UCSD-AML1 (cell line): ENCODE measurements around the gene CEP170B.
"Not testable (repeated sequence)": the region's sequence is repeated elsewhere in the genome, so short reads cannot be mapped to it uniquely, and the experiment has no call there.

Experiments used
- DNase-seq: peaks from one replicate; lab custom pipeline; 2025; ENCODE audit not compliant: unreplicated experiment; lab: John Stamatoyannopoulos, UW

Gene CEP170B

DNA sequence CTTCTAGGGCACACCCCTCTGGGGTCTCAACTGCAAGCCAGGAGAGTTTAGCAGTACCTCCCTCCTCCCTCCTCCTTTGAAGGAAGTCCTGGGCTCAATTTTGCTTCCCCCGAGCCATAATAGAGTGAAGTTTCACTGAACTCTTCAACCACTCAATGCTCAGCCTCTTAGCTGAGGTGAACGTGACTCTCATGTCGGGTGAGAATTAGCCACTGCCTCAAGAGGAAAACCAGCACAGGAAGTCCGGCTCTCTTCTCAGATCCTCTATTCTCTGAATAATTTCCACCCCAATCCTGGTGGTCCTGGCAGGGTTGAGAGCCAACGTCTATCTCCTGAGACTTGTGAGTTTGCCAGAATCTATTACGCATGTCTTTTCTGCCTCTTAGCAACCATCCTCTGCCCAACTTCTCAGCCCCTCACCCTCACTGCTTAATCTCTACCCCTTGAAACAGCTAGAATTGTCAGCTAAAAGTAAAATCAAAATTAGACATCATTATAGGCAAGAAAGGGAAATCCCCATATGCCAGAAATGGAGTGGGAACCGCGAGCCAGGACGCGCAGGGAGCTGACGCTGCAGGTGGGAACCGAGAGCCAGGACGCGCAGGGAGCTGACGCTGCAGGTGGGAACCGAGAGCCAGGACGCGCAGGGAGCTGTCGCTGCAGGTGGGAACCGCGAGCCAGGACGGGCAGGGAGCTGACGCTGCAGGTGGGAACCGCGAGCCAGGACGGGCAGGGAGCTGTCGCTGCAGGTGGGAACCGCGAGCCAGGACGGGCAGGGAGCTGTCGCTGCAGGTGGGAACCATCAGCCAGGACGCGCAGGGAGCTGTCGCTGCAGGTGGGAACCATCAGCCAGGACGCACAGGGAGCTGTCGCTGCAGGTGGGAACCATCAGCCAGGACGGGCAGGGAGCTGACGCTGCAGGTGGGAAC is 39.8 kb downstream of the CEP170B start:
- DNase-seq, result not testable (repeated sequence)

DNA sequence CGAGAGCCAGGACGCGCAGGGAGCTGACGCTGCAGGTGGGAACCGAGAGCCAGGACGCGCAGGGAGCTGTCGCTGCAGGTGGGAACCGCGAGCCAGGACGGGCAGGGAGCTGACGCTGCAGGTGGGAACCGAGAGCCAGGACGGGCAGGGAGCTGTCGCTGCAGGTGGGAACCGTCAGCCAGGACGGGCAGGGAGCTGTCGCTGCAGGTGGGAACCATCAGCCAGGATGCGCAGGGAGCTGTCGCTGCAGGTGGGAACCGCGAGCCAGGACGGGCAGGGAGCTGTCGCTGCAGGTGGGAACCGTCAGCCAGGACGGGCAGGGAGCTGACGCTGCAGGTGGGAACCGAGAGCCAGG is 40.5 kb downstream of the CEP170B start:
- not testable (repeated sequence) for DNase-seq

DNA sequence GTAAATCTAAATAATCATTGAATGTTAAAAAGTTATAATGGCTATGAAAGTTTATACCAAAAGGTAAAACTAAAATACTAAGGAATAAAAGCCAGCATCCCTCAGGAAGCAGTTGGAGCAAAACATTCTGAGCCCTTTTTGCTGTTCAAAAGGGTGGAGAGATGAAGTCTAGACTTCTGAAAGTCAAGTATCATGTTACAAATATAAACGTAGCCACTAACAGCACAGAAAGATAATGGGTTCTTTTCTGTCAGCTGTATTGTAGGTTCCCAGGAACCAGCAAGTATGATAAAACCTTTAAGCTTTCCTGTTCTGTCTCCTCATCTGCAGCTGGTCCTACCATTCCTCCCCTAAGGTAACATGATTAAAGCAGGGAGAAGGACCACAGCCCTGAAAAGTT is 43.2 kb downstream of the CEP170B start:
- DNase-seq, result no peak

DNA sequence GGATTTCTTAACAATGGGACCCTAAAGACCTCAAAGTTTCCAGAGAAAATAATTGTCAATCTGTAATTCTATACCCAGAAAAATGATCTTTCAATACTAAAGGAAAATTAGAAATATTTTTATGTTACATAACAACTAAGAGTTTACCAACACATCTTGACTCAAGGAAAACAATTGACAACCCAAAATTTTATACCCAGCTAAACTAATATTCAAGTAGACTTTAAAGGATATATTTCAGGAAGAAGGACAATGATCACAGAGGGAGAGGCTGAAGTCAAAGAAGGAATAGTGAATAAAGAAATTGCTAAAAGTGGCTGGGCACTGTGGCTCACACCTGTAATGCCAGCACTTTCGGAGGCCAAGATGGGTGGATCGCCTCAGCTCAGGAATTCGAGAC is 47.0 kb downstream of the CEP170B start:
- no peak for DNase-seq

DNA sequence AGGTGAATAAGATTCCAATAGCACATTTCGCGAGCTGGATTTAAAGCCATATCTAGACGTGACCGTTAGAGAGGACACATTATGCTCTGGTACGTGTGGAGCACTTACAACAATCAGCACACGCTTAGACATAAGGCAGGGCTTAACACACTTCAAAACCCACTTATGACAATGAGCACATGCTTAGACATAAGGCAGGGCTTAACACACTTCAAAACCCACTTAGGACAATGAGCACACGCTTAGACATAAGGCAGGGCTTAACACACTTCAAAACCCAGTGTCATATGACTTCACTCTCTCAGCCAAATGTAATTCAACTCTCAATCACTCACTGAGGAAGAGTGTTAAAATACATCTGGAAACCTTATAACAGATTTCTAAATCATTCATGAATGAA is 48.4 kb downstream of the CEP170B start:
- DNase-seq, result no peak

DNA sequence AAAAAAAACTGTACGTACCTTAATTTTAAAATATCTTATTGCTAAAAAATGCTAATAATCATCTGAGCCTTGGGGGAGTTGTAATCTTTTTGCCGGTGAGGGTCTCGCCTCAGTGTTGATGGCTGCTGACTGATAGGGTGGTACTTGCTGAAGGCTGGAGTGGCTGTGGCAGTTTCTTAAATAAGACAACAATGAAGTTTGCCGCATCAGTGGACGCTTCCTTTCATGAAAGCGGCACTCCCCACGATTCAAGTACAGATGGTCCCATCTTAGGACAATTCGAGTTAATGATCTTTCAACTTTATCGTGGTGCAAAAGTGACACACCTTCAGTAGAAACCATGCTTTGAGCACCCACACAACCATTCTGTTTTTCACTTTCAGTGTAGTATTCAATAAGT is 52.0 kb downstream of the CEP170B start:
- DNase-seq, result no peak

DNA sequence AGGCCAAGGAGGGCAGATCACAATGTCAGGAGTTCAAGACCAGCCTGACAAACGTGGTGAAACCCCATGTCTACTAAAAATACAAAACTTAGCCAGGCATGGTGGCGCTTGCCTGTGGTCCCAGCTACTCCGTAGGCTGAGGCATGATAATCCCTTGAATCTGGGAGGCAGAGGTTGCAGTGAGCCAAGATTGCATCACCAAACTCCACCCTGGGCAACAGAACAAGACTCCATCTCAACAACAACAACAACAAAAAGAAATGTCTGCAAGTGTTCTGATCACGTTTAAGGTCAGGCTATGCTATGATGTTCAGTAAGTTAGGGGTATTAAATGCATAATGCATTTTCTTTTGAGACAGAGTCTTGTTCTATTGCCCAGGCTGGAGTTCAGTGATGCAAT is 52.9 kb downstream of the CEP170B start:
- no peak for DNase-seq

DNA sequence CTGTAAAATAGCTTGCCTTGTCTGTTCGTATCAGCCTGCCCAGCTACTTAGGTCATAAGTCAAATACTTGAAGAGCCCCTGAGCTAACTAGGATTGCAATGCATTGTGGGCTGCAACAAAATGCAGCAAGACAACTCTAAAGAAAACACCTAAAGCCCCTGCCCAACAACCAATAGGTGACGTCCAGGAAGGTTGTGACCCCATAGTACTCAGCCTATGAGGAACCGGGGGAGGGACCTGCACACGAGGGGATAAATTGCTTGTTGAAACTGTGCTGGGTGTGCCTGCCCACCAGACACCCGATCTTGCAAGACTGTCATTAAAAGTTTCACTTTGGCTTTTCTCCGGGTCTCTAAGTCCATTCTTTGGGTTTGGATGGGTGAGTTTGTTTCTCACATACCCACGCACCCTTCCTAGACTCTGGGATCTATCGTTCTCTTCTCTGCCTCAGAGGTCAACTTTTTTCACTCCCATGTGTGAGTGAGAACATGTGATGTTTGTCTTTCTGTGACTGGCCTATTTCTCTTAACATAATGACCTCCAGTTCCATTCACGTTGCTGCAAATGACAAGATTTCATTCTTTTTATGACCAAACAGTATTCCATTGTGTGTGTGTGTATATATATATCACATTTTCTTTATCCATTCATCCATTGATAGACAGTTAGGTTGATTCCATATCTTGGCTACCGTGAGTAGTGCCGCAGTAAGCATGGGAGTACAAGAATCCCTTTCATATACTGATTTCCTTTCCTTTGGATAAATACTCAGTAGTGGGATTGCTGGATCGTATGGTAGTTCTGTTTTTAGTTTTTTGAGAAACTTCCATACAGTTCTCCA is 54.3 kb downstream of the CEP170B start:
- DNase-seq, result not testable (repeated sequence)

DNA sequence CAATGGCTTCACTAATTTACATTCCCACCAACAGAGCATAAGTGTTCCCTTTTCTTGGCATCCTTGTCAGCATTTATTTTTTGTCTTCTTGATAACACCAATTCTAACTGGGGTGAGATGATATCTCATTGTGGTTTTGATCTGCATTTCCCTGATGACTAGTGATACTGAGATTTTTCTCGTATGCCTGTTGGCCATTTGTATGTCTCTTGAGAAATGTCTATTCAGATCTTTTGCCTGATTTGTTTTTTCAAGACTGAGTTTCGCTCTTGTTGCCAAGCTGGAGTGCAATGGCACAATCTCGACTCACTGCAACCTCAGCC is 54.9 kb downstream of the CEP170B start:
- no peak for DNase-seq

DNA sequence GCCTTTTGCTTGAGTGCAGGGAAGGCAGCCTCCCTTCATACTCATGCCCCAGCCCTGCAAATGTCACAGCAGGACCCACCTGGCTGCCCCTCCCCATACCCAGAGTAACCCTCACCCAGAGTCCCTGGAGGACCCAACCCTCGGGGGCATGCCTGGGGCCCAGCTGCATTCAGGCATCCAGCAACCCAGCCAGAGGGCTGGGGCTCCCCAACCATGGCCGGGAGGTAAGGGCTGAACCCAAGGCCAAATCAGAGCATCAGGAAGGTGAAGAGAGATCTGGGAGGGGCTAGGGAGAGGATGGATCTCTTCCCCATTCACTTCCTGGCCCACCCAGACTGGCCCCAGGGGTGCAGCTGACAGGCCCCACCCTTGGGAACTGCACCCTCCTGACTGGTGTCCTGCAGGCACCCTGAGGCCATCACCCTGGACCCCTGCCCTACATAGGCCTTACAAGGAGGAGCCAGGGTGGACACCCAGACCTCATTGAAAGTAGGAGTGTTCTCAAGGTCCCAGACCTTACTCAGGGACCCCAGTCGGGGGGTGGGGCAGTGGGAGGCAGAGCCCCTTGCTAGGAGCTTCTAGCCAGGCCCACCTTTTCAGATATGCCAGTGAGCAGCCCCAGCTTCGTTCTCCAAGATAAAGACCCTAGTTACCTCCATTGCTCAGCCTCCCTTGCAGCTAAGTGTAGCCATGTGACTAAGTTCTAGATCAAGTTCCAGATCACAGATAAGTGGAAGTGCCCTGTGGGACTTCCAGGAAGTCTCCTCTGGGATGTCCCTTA is 58.8 kb downstream of the CEP170B start:
- no peak for DNase-seq

DNA sequence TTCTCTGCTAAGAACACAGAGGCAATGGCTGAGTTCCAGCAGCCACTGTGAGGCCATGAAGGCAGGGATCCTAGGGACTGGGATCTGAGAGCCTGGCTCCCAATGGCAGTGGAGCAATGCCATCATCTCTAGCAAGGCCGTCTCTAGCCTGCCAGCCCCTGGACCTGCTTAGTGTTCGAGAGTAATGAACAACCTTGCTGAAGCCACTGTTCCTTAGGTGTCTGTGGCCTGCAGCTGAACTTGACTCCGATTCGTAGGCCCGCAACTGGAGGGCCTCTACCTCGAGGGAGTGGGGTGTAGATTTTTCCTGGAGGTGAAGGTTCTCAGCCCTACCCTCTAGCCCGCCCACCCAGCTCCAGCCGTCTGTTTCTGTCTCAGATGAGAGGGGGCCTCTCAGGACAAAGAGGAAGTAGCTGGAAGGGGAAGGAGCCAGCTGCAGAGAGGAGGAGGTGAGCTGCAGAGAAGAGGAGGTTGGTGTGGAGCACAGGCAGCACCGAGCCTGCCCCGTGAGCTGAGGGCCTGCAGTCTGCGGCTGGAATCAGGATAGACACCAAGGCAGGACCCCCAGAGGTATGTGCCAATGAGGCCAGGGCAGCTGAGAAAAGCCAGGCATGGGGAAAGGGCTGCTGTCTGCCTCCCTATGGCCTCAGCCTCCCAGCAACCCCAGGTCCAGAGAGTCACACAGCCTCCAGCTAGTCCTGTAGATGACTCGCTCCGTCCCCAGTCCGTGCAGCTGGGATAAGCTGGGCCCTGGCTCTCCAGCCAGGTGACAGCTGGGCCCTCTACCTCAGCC is 59.5 kb downstream of the CEP170B start, which contains the start of gene PLD4:
Gene PLD4, plus strand, starts transcription at position 459 of the 793 bp plus-strand sequence. CDS start 2,262 bp downstream, outside the sequence.
- DNase-seq, result peak; percentile 45

DNA sequence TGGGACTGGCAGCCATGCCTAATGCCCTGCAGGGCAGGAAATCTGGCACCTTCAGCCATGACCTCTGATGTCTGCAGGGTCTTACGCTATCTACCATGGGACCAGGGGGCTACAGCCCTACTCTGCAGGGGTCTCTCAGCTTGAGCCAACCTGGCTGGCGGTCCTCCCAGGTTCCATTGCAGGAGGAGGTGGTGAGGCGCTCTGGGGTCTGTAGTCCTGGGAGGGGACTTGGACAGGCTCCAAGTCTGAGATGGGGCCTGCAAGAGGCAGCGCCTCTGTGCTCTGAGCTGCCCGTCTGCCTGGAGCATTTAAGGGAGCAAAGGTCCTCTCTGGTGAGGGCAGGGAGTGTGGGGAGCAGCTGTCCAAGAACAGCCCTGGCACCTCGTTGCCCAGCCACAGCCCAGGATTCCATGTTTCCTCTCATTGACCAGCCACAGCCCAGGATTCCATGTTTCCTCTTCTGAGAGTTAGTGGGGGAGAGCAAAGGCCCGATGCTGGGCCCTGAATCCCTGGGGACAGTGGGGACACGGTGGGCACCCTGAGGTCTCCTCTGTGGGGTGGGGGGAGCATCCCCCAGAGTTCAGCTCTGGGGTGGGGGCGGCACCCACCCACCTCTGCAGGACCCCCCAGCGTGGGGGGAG is 60.3 kb downstream of the CEP170B start:
- DNase-seq, result no peak

DNA sequence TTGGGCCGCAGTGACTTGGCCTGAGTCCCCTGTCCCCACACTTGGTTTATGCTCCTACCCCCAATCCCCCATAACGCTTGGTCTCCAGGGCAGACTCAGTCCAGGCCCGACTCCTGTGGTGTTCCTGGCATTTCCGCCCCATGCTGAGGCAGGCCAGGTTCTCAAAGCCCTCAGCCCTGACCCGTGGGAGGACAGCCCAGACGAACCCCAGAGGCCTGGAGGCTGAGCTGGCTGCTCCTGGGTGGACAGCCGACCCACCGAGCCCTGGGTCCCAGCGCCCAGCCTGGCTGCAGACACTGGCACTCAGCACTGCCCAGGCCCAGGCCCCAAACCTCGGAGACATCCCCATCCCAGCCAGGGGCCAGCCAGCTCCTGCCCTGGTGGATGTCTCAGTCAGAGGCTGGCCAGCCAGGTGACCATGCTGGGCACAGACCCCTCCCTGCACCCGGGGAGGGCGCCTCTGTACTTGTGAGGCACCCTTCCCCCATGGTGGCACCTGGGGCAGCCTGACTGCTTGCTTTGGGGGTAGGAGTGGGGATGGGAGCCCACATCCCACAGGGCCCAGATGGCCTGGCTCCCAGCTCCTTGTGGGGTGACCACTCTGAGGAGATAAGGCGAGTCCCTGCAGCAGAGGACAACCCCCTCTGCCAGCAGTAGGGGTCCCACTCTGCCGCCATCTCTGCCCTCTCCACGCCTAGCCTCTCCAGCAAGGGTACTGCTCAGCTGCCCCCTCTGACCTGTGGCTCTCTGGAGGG is 61.0 kb downstream of the CEP170B start:
- no peak for DNase-seq

DNA sequence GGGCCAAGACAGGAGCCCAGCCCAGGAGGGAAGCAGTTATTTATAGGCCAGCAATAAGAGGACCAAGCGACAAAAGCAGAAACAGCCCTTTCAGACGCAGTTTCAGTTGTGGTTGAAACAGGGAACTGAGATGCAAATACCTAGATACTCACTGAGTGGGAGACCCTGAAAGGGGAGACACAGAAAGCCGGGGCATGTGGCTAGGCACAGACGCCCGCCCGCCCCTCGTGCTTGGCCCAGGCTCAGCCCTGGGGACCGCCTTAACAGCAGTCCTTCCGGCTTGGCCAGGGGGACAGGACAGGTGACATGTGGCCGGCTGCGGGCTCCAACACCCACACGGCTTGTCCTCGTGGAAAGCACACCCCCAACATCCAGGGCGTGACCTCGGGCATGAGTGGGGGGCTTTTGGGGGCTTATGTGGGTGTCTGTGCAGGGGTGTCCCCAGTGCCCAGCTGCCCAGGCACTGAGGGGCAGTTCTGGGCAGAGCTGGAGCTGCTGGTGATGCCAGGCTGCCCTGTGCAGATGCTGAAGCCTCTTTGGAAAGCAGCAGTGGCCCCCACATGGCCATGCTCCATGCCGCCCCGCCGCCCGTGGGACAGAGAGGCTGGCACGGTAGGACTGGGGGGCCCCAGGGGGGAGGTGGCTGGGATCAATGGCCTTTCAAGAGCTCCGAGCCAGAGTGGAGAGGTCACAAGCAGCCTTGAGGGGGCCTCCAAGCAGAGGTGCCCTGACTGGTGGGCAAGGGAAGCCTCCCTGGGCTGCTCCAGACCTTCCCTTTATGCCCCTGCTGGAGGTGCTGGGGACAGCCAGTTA is 61.8 kb downstream of the CEP170B start:
- DNase-seq, result no peak

DNA sequence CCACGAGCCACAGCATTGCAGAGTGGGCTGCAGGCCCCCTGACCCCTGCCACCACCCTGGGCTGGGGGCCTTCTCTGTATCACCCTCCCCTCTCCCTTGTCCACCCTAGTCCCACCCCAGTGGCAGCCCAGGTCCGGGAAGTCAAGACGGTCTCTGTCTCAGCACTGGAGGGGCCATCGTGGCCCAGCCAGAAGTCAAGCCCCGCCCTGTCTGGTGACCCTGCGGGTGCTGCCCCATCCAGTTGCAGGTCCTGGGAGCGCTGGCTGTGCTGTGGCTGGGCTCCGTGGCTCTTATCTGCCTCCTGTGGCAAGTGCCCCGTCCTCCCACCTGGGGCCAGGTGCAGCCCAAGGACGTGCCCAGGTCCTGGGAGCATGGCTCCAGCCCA is 62.4 kb downstream of the CEP170B start:
- no peak for DNase-seq

DNA sequence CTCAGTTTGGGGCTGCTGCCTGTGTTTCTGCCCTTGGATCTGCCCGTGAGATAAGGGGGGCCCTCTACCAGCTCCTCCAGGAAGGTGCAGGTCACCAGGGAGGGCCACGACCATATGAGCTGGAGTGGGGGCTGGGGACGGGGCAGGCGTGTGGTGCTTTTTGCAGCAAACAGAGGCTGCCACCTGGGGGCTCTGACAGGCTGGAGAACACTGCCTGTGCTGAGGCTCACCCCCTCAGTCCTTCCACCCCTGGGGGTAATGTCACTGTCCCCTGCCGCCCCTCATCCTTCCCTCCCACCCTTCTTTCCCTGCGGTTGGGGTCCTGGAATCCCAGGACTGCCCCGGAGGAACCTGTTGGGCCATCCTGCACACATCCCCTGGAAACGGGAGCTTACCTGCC is 62.8 kb downstream of the CEP170B start:
- DNase-seq, result no peak

DNA sequence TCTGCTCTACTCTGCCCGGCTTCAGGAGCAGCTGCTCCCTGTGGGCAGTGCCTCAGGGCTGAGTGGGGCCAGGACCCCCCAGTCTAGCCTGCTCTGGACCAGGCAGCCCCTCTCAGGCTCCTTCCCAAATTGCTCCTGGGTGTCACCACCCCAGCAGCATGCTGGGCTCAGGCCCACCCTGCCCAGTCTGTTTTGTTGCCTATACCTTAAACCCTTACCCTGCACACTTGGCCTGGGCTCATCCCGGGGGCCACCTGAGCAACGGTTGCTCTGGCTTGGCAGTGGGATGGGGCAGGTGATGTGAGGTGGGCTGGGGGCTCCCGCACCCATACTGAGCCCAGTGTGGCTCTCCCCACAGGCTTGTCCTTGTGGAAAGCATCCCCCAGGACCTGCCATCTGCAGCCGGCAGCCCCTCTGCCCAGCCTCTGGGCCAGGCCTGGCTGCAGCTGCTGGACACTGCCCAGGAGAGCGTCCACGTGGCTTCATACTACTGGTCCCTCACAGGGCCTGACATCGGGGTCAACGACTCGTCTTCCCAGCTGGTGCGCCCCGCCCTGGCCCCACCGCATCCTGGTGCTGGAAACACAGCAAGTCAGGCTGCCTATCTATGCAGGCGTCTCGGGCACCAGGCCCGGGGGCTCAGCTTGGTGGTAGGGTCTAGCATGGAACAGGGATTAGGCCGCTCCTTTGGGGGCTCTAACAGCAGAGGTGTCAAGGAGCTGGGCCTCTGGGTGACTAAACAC is 63.5 kb downstream of the CEP170B start:
- no peak for DNase-seq
